Activated naive CD4-positive, alpha-beta T cell treated with anti-CD3 and anti-CD28 coated beads, Interleukin-2, amount 50 U/mL, for 16 hours (primary cell): ENCODE results near the gene ZNF592.

Experiments used
- DNase-seq: peaks from one replicate; pipeline ENCODE4 v3.0.0-alpha.2; 2020

The ZNF592 gene

GRCh38 chr15:84811151-84811550 lies 62.8 kb downstream of the ZNF592 start:
- no peak for DNase-seq

- no peak for DNase-seq
Measured at GRCh38 chr15:84811828-84812227, 63.4 kb downstream of the ZNF592 start.

GRCh38 chr15:84812842-84813241 lies 64.5 kb downstream of the ZNF592 start:
- no peak for DNase-seq

GRCh38 chr15:84813435-84813834 lies 65.0 kb downstream of the ZNF592 start:
- DNase-seq, result no peak

GRCh38 chr15:84813931-84814330 lies 65.5 kb downstream of the ZNF592 start:
- DNase-seq, result no peak

- no peak for DNase-seq
Measured at GRCh38 chr15:84814916-84815315, 66.5 kb downstream of the ZNF592 start.

GRCh38 chr15:84816694-84817465 lies 68.5 kb downstream of the ZNF592 start, which contains the start of gene ALPK3:
Gene ALPK3 (plus strand): TSS chr15:84817356. CDS start chr15:84817453, 97 bp downstream.
- no peak for DNase-seq

- DNase-seq, result no peak
Measured at GRCh38 chr15:84817466-84818081, 69.2 kb downstream of the ZNF592 start.

GRCh38 chr15:84818261-84819131 lies 70.1 kb downstream of the ZNF592 start:
- DNase-seq, result no peak

- DNase-seq, result no peak
Measured at GRCh38 chr15:84819291-84819768, 70.9 kb downstream of the ZNF592 start.

GRCh38 chr15:84819791-84820190 lies 71.4 kb downstream of the ZNF592 start:
- no peak for DNase-seq

- DNase-seq, result no peak
Measured at GRCh38 chr15:84821501-84822021, 73.2 kb downstream of the ZNF592 start.

GRCh38 chr15:84822653-84823281 lies 74.4 kb downstream of the ZNF592 start:
- no peak for DNase-seq

- no peak for DNase-seq
Measured at GRCh38 chr15:84823282-84823878, 75.0 kb downstream of the ZNF592 start.

- DNase-seq, result no peak
Measured at GRCh38 chr15:84824260-84825007, 76.0 kb downstream of the ZNF592 start.

GRCh38 chr15:84826369-84826823 lies 78.0 kb downstream of the ZNF592 start:
- no peak for DNase-seq

- DNase-seq, result no peak
Measured at GRCh38 chr15:84827246-84827645, 78.9 kb downstream of the ZNF592 start.

- DNase-seq, result no peak
Measured at GRCh38 chr15:84828086-84828908, 79.9 kb downstream of the ZNF592 start.

GRCh38 chr15:84829428-84829827 lies 81.0 kb downstream of the ZNF592 start:
- DNase-seq, result no peak

GRCh38 chr15:84830036-84830435 lies 81.6 kb downstream of the ZNF592 start:
- DNase-seq, result no peak
